Osteocyte (in vitro differentiated cells): ENCODE data around the gene ZNF692. TPM values are rescaled to one million over a fixed set of nuclear protein-coding genes. Genes with fewer than 3 reads are reported as not detected.

Experiments
- DNase-seq: peaks from one replicate; pipeline ENCODE4 v3.0.0; 2021; ENCODE audit warnings: mixed read lengths; ENCODE audit not compliant: unreplicated experiment; ENCODE audit errors: extremely low spot score
- H3K27ac Mint-ChIP-seq: one replicate; pipeline ENCODE4 v1.8.0; 2021; ENCODE audit warnings: mild to moderate bottlenecking, mixed read lengths; ENCODE audit not compliant: unreplicated experiment
- H3K27me3 Mint-ChIP-seq: one replicate; pipeline ENCODE4 v1.8.0; 2021; ENCODE audit warnings: mixed read lengths; ENCODE audit not compliant: unreplicated experiment
- H3K36me3 Mint-ChIP-seq: one replicate; pipeline ENCODE4 v1.8.0; 2021; ENCODE audit warnings: mixed read lengths; ENCODE audit not compliant: unreplicated experiment
- H3K4me1 Mint-ChIP-seq: one replicate; pipeline ENCODE4 v1.8.0; 2021; ENCODE audit warnings: mixed read lengths; ENCODE audit not compliant: unreplicated experiment
- H3K4me3 Mint-ChIP-seq: one replicate; pipeline ENCODE4 v1.8.0; 2021; ENCODE audit warnings: mild to moderate bottlenecking, moderate library complexity, mixed read lengths; ENCODE audit not compliant: unreplicated experiment
- H3K9me3 Mint-ChIP-seq: one replicate; pipeline ENCODE4 v1.8.0; 2021; ENCODE audit warnings: mixed read lengths; ENCODE audit not compliant: unreplicated experiment
- CTCF ChIP-seq: fragments of 200-600 bp; sonication (generic); IDR thresholded peaks from 2 replicates; pipeline ENCODE4 v1.5.0; 2021; ENCODE audit warnings: antibody characterized with exemption, mild to moderate bottlenecking, moderate library complexity
- total RNA-seq: library from RNA; stranded (reverse); gene quantifications from 2 replicates; pipeline ENCODE4 v1.2.1, GENCODE V29; 2021

Gene ZNF692
- total RNA-seq, 1 donor from 2014 or later: 39.9 TPM

DNA sequence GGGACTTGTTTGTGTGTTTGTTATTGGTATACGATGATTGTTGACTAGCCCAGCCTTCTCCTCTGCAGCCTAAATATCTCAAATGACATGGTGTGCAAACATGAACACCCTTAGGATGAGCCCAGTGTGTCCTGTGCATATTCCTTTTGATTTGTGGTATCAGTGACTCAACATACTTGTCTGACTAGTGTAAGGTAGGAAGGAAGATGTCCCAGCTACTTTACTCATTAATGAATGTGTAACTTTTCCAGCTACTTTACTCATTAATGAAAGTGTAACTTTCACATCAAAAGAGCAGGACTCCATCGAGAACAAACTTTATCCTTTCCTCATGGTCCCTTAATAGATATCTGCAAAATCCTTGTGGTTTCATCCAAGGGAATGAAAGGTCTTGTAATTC is 2.7 kb upstream of the ZNF692 start:
- H3K4me1 Mint-ChIP-seq: peaks cover 34% of the 10 kb centered on the region

GRCh38 chr1:248860007-248860406 is 1.1 kb upstream of the ZNF692 start:
- no peak for TF ChIP-seq CTCF
- H3K27me3 Mint-ChIP-seq: no peaks in the 10 kb centered on the region
- no peak for DNase-seq
- peaks cover 34% of the 10 kb centered on the region for H3K4me1 Mint-ChIP-seq
- no peak overlapping the region for H3K27ac Mint-ChIP-seq
- H3K9me3 Mint-ChIP-seq: no peaks in the 10 kb centered on the region
- peak overlapping the region; percentile 85 for H3K4me3 Mint-ChIP-seq
- H3K36me3 Mint-ChIP-seq: no peaks in the 10 kb centered on the region

More for the DNA sequence above, 2.7 kb upstream of the ZNF692 start:
- H3K9me3 Mint-ChIP-seq: no peaks in the 10 kb centered on the region
- no peak for TF ChIP-seq CTCF
- H3K36me3 Mint-ChIP-seq: no peaks in the 10 kb centered on the region
- H3K27ac Mint-ChIP-seq: no peak overlapping the region
- H3K4me3 Mint-ChIP-seq: no peak overlapping the region
- no peak for DNase-seq
- H3K27me3 Mint-ChIP-seq: no peaks in the 10 kb centered on the region

GRCh38 chr1:248858096-248858890 is 592 bp downstream of the ZNF692 start:
- H3K36me3 Mint-ChIP-seq: peaks cover 1% of the 10 kb centered on the region
- no peak for DNase-seq
- peaks cover 25% of the 10 kb centered on the region for H3K4me1 Mint-ChIP-seq
- peak overlapping the region; percentile 85 for H3K4me3 Mint-ChIP-seq
- TF ChIP-seq CTCF: peak; percentile 30
- no peaks in the 10 kb centered on the region for H3K9me3 Mint-ChIP-seq
- no peaks in the 10 kb centered on the region for H3K27me3 Mint-ChIP-seq
- peak overlapping the region; percentile 88 for H3K27ac Mint-ChIP-seq

DNA sequence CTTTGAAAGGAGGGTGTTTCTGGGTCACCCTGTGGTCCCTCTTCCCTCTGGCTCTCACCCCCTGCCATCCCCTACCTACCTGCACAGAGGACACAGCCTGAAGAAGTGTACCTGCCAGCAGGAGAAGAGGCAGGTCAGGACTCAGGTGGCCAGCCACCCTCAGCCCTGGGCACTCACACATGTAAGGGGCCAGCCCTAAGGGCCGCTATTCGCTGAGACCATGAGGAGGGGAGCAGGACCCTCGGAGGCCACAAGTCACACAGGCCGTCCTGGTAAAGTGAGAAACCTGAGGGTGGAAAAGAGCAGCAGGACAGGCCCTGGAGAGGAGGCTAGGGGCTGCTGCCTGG is 1.2 kb downstream of the ZNF692 start:
- Mint-ChIP-seq H3K9me3 (no peaks in the 10 kb centered on the region), H3K27ac (peak overlapping the region; percentile 88), H3K4me3 (peak overlapping the region; percentile 85), H3K36me3 (peaks cover 1% of the 10 kb centered on the region), H3K27me3 (no peaks in the 10 kb centered on the region), H3K4me1 (peaks cover 21% of the 10 kb centered on the region)
- DNase-seq: peak; percentile 60
- no peak for TF ChIP-seq CTCF

DNA sequence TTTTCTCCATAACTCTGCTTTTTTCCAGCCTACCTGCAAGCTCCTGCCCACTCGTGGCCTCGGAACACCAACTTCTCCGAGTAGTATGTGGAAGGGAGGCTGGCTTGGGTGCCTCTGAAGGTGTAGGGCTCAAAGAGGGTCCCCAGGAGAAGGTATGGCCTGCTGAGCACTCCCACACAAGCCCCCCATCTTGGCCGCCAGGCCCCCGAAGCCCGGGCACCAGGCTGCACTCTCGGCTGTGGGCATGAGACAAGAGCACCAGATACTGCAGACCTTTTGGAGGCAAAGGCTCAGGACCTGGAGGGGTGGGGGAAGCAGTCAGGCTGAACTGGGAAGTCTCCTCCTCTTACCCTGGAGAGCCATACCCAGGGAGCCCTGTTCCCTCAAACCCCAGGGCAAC is 1.7 kb downstream of the ZNF692 start:
- peak; percentile 71 for DNase-seq
- H3K27ac Mint-ChIP-seq: peak overlapping the region; percentile 42
- H3K4me1 Mint-ChIP-seq: peaks cover 18% of the 10 kb centered on the region
- H3K4me3 Mint-ChIP-seq: peak overlapping the region; percentile 85
- H3K36me3 Mint-ChIP-seq: peaks cover 1% of the 10 kb centered on the region
- no peak for TF ChIP-seq CTCF
- H3K27me3 Mint-ChIP-seq: no peaks in the 10 kb centered on the region
- no peaks in the 10 kb centered on the region for H3K9me3 Mint-ChIP-seq
